ENCODE results near the gene CLRN3. TPM values are rescaled to one million over a fixed set of nuclear protein-coding genes. Genes with fewer than 3 reads are reported as not detected.

CLRN3 gene
- total RNA-seq, 1 donor from 2014 or later = 0.52 TPM

- peaks cover 0 to 4% (median 0%) of the 10 kb centered on the region in 3 donors for H3K4me1 ChIP-seq (ENCODE audit: control insufficient read depth in 3 of 3, insufficient read depth in 3 of 3, low read length in 3 of 3)
- H3K27me3 ChIP-seq (ENCODE audit: control insufficient read depth in 3 of 3, insufficient read depth in 3 of 3, low read length in 3 of 3) = peaks cover 0 to 3% (median 2%) of the 10 kb centered on the region in 3 donors
- no peak overlapping the region for H3K4me3 ChIP-seq (ENCODE audit: low read length in 3 of 3)
- H3K36me3 ChIP-seq (ENCODE audit: control insufficient read depth in 3 of 3, insufficient read depth in 3 of 3, low read length in 3 of 3) = no peaks in the 10 kb centered on the region
- H3K27ac ChIP-seq (ENCODE audit: low read depth, low read length) = no peak overlapping the region
- no peak overlapping the region for H3K9ac ChIP-seq (ENCODE audit: low read depth in 1 of 3, low read length in 3 of 3)
- no peaks in the 10 kb centered on the region for H3K9me3 ChIP-seq (ENCODE audit: control insufficient read depth in 3 of 3, low read length in 3 of 3)
Measured at GRCh38 chr10:127877699-127878098, 15.0 kb downstream of the CLRN3 start.

GRCh38 chr10:127877116-127877515 is 15.6 kb downstream of the CLRN3 start:
- H3K27ac ChIP-seq (ENCODE audit: low read depth, low read length) = no peak overlapping the region
- H3K27me3 ChIP-seq (ENCODE audit: control insufficient read depth in 3 of 3, insufficient read depth in 3 of 3, low read length in 3 of 3) = peaks cover under 1 to 5% (median 2%) of the 10 kb centered on the region in 3 donors
- no peaks in the 10 kb centered on the region for H3K9me3 ChIP-seq (ENCODE audit: control insufficient read depth in 3 of 3, low read length in 3 of 3)
- H3K4me1 ChIP-seq (ENCODE audit: control insufficient read depth in 3 of 3, insufficient read depth in 3 of 3, low read length in 3 of 3) = peaks cover 0 to 7% (median 4%) of the 10 kb centered on the region in 3 donors
- no peak overlapping the region for H3K4me3 ChIP-seq (ENCODE audit: low read length in 3 of 3)
- H3K36me3 ChIP-seq (ENCODE audit: control insufficient read depth in 3 of 3, insufficient read depth in 3 of 3, low read length in 3 of 3) = no peaks in the 10 kb centered on the region
- H3K9ac ChIP-seq (ENCODE audit: low read depth in 1 of 3, low read length in 3 of 3) = no peak overlapping the region

- no peak overlapping the region for H3K9ac ChIP-seq (ENCODE audit: low read depth in 1 of 3, low read length in 3 of 3)
- peaks cover 0 to 8% (median 5%) of the 10 kb centered on the region in 3 donors for H3K4me1 ChIP-seq (ENCODE audit: control insufficient read depth in 3 of 3, insufficient read depth in 3 of 3, low read length in 3 of 3)
- no peak overlapping the region for H3K27ac ChIP-seq (ENCODE audit: low read depth, low read length)
Measured at GRCh38 chr10:127875916-127876315, 16.8 kb downstream of the CLRN3 start.

GRCh38 chr10:127875449-127875765 is 17.3 kb downstream of the CLRN3 start:
- no peaks in the 10 kb centered on the region for H3K36me3 ChIP-seq (ENCODE audit: control insufficient read depth in 3 of 3, insufficient read depth in 3 of 3, low read length in 3 of 3)
- no peak overlapping the region for H3K4me3 ChIP-seq (ENCODE audit: low read length in 3 of 3)
- H3K4me1 ChIP-seq (ENCODE audit: control insufficient read depth in 3 of 3, insufficient read depth in 3 of 3, low read length in 3 of 3) = peaks cover 0 to 8% (median 5%) of the 10 kb centered on the region in 3 donors
- peaks cover 6 to 9% (median 9%) of the 10 kb centered on the region in 3 donors for H3K27me3 ChIP-seq (ENCODE audit: control insufficient read depth in 3 of 3, insufficient read depth in 3 of 3, low read length in 3 of 3)
- H3K9ac ChIP-seq (ENCODE audit: low read depth in 1 of 3, low read length in 3 of 3) = no peak overlapping the region
- no peak overlapping the region for H3K27ac ChIP-seq (ENCODE audit: low read depth, low read length)
- H3K9me3 ChIP-seq (ENCODE audit: control insufficient read depth in 3 of 3, low read length in 3 of 3) = no peaks in the 10 kb centered on the region

More at GRCh38 chr10:127875916-127876315, 16.8 kb downstream of the CLRN3 start:
- H3K27me3 ChIP-seq (ENCODE audit: control insufficient read depth in 3 of 3, insufficient read depth in 3 of 3, low read length in 3 of 3) = peaks cover 6 to 9% (median 6%) of the 10 kb centered on the region in 3 donors
- no peaks in the 10 kb centered on the region for H3K36me3 ChIP-seq (ENCODE audit: control insufficient read depth in 3 of 3, insufficient read depth in 3 of 3, low read length in 3 of 3)
- no peaks in the 10 kb centered on the region for H3K9me3 ChIP-seq (ENCODE audit: control insufficient read depth in 3 of 3, low read length in 3 of 3)
- H3K4me3 ChIP-seq (ENCODE audit: low read length in 3 of 3) = no peak overlapping the region

GRCh38 chr10:127874671-127875448 is 17.9 kb downstream of the CLRN3 start:
- H3K9ac ChIP-seq (ENCODE audit: low read depth in 1 of 3, low read length in 3 of 3) = no peak overlapping the region
- no peaks in the 10 kb centered on the region for H3K36me3 ChIP-seq (ENCODE audit: control insufficient read depth in 3 of 3, insufficient read depth in 3 of 3, low read length in 3 of 3)
- no peak overlapping the region for H3K4me3 ChIP-seq (ENCODE audit: low read length in 3 of 3)
- H3K27ac ChIP-seq (ENCODE audit: low read depth, low read length) = no peak overlapping the region
- peaks cover 0 to 8% (median 5%) of the 10 kb centered on the region in 3 donors for H3K4me1 ChIP-seq (ENCODE audit: control insufficient read depth in 3 of 3, insufficient read depth in 3 of 3, low read length in 3 of 3)
- H3K27me3 ChIP-seq (ENCODE audit: control insufficient read depth in 3 of 3, insufficient read depth in 3 of 3, low read length in 3 of 3) = peaks cover 6 to 10% (median 9%) of the 10 kb centered on the region in 3 donors
- no peaks in the 10 kb centered on the region for H3K9me3 ChIP-seq (ENCODE audit: control insufficient read depth in 3 of 3, low read length in 3 of 3)

GRCh38 chr10:127873901-127874470 is 18.8 kb downstream of the CLRN3 start:
- Histone ChIP-seq H3K4me3 (ENCODE audit: low read length in 3 of 3) (no peak overlapping the region), H3K27ac (ENCODE audit: low read depth, low read length) (no peak overlapping the region), H3K4me1 (ENCODE audit: control insufficient read depth in 3 of 3, insufficient read depth in 3 of 3, low read length in 3 of 3) (peaks cover 0 to 8% (median 5%) of the 10 kb centered on the region in 3 donors), H3K9me3 (ENCODE audit: control insufficient read depth in 3 of 3, low read length in 3 of 3) (no peaks in the 10 kb centered on the region), H3K27me3 (ENCODE audit: control insufficient read depth in 3 of 3, insufficient read depth in 3 of 3, low read length in 3 of 3) (peaks cover 6 to 10% (median 9%) of the 10 kb centered on the region in 3 donors), H3K36me3 (ENCODE audit: control insufficient read depth in 3 of 3, insufficient read depth in 3 of 3, low read length in 3 of 3) (no peaks in the 10 kb centered on the region), H3K9ac (ENCODE audit: low read depth in 1 of 3, low read length in 3 of 3) (no peak overlapping the region)

- Histone ChIP-seq H3K9me3 (ENCODE audit: control insufficient read depth in 3 of 3, low read length in 3 of 3) (no peaks in the 10 kb centered on the region), H3K4me1 (ENCODE audit: control insufficient read depth in 3 of 3, insufficient read depth in 3 of 3, low read length in 3 of 3) (peaks cover 0 to 8% (median 5%) of the 10 kb centered on the region in 3 donors), H3K36me3 (ENCODE audit: control insufficient read depth in 3 of 3, insufficient read depth in 3 of 3, low read length in 3 of 3) (no peaks in the 10 kb centered on the region)
Measured at GRCh38 chr10:127872871-127873600, 19.7 kb downstream of the CLRN3 start.

GRCh38 chr10:127872011-127872761 is 20.6 kb downstream of the CLRN3 start:
- Histone ChIP-seq H3K9ac (ENCODE audit: low read depth in 1 of 3, low read length in 3 of 3) (no peak overlapping the region), H3K4me3 (ENCODE audit: low read length in 3 of 3) (no peak overlapping the region), H3K4me1 (ENCODE audit: control insufficient read depth in 3 of 3, insufficient read depth in 3 of 3, low read length in 3 of 3) (peaks cover 0 to 8% (median 5%) of the 10 kb centered on the region in 3 donors), H3K9me3 (ENCODE audit: control insufficient read depth in 3 of 3, low read length in 3 of 3) (no peaks in the 10 kb centered on the region), H3K36me3 (ENCODE audit: control insufficient read depth in 3 of 3, insufficient read depth in 3 of 3, low read length in 3 of 3) (no peaks in the 10 kb centered on the region), H3K27me3 (ENCODE audit: control insufficient read depth in 3 of 3, insufficient read depth in 3 of 3, low read length in 3 of 3) (peaks cover 6 to 9% (median 7%) of the 10 kb centered on the region in 3 donors), H3K27ac (ENCODE audit: low read depth, low read length) (no peak overlapping the region)

More at GRCh38 chr10:127872871-127873600, 19.7 kb downstream of the CLRN3 start:
- H3K27me3 ChIP-seq (ENCODE audit: control insufficient read depth in 3 of 3, insufficient read depth in 3 of 3, low read length in 3 of 3) = peaks cover 6 to 10% (median 9%) of the 10 kb centered on the region in 3 donors
- no peak overlapping the region for H3K9ac ChIP-seq (ENCODE audit: low read depth in 1 of 3, low read length in 3 of 3)
- H3K4me3 ChIP-seq (ENCODE audit: low read length in 3 of 3) = no peak overlapping the region
- H3K27ac ChIP-seq (ENCODE audit: low read depth, low read length) = no peak overlapping the region

- H3K27ac ChIP-seq (ENCODE audit: low read depth, low read length) = no peak overlapping the region
- H3K36me3 ChIP-seq (ENCODE audit: control insufficient read depth in 3 of 3, insufficient read depth in 3 of 3, low read length in 3 of 3) = no peaks in the 10 kb centered on the region
- H3K4me1 ChIP-seq (ENCODE audit: control insufficient read depth in 3 of 3, insufficient read depth in 3 of 3, low read length in 3 of 3) = peaks cover 0 to 8% (median 5%) of the 10 kb centered on the region in 3 donors
- H3K9ac ChIP-seq (ENCODE audit: low read depth in 1 of 3, low read length in 3 of 3) = no peak overlapping the region
- H3K9me3 ChIP-seq (ENCODE audit: control insufficient read depth in 3 of 3, low read length in 3 of 3) = no peaks in the 10 kb centered on the region
- no peak overlapping the region for H3K4me3 ChIP-seq (ENCODE audit: low read length in 3 of 3)
- peaks cover 6 to 9% (median 7%) of the 10 kb centered on the region in 3 donors for H3K27me3 ChIP-seq (ENCODE audit: control insufficient read depth in 3 of 3, insufficient read depth in 3 of 3, low read length in 3 of 3)
Measured at GRCh38 chr10:127871631-127872010, 21.1 kb downstream of the CLRN3 start.
